HepG2 (cell line): Measurements from ENCODE around the gene SIDT1. TPM values are rescaled to one million over a fixed set of nuclear protein-coding genes. Genes with fewer than 3 reads are reported as not detected.

Experiments
- ATAC-seq: fragments of 200-7000 bp; cut with Tn5 transposase; 3 replicates; pipeline ENCODE4 v1.9.1; 2020; ENCODE audit warnings: mild to moderate bottlenecking, moderate library complexity
- BruUV-seq: library from RNA; stranded (reverse); fragments of 400-500 nt; replicated peaks from 2 replicates; lab custom pipeline; 2021; lab: Mats Ljungman, UMichigan
- CTCF ChIA-PET: fragments of 300-600 bp; formaldehyde crosslinking; extraction: SDS; loops from one replicate; lab custom pipeline; 2021; ENCODE audit warnings: low total read pairs, inconsistent platforms, low intra/inter-chr PET ratio; lab: Yijun Ruan, JAX
- POLR2A ChIA-PET: fragments of 350-600 bp; sonication (Branson Sonifier 250); formaldehyde crosslinking; loops from one replicate; lab custom pipeline; 2020; ENCODE audit warnings: antibody characterized with exemption, inconsistent platforms; lab: Yijun Ruan, JAX
- DNase-seq: peaks from one replicate; pipeline ENCODE4 v3.0.0-alpha.2; 2015; ENCODE audit warnings: low spot score
- FAIRE-seq: peaks from 3 replicates; lab custom pipeline; 2011; peaks lifted over from hg19 to GRCh38; lab: Jason Lieb, UNC
- H2AFZ ChIP-seq: one replicate; pipeline ENCODE4 v1.6.1; 2011; ENCODE audit warnings: low read length, inconsistent platforms
- H3K27ac ChIP-seq: fragments of 300-600 bp; 3 replicates; pipeline ENCODE4 v1.8.0; 2011; ENCODE audit warnings: mixed run types, mild to moderate bottlenecking, mixed read lengths, low read length, inconsistent platforms; ENCODE audit not compliant: insufficient read depth; ENCODE audit errors: extremely low read length
- H3K27me3 ChIP-seq, 2 experiments: fragments of 200-600 bp in 1 of 2; 2 replicates in 1 of 2; 3 replicates in 1 of 2; pipeline versions ENCODE4 v1.6.0 to v1.8.0; 2011; ENCODE audit warnings: low read length in 2 of 2, mild to moderate bottlenecking in 2 of 2, moderate library complexity in 2 of 2, inconsistent platforms in 1 of 2; ENCODE audit not compliant: insufficient read depth in 2 of 2, control insufficient read depth in 1 of 2
- H3K36me3 ChIP-seq, 2 experiments: fragments of 200-600 bp in 1 of 2; replicated peaks in 1 of 2; 2 replicates in 1 of 2; 3 replicates in 1 of 2; pipeline versions ENCODE4 v1.5.1 to v1.8.0; 2011; ENCODE audit warnings: low read length in 2 of 2, inconsistent platforms in 1 of 2; ENCODE audit not compliant: insufficient read depth in 2 of 2, control insufficient read depth in 1 of 2
- H3K4me1 ChIP-seq: 2 replicates; pipeline ENCODE4 v1.5.1; 2012; ENCODE audit warnings: low read length, inconsistent platforms; ENCODE audit not compliant: insufficient read depth
- H3K4me2 ChIP-seq: 2 replicates; pipeline ENCODE4 v1.6.0; 2011; ENCODE audit warnings: low read depth, low read length, inconsistent platforms
- H3K4me3 ChIP-seq, 3 experiments: fragments of 200-600 bp in 1 of 3; sonication (generic), shearing (Covaris generic) in 1 of 3; replicated peaks in 1 of 3; 2 replicates each; pipeline ENCODE4 v1.5.1; 2011 to 2016; ENCODE audit warnings: low read length in 3 of 3, inconsistent platforms in 2 of 3, low read depth in 2 of 3, mild to moderate bottlenecking in 2 of 3, control low read depth in 1 of 3, mixed read lengths in 1 of 3; ENCODE audit not compliant: insufficient read depth in 1 of 3
- H3K79me2 ChIP-seq: one replicate; pipeline ENCODE4 v1.6.1; 2011; ENCODE audit warnings: low read length, inconsistent platforms; ENCODE audit not compliant: insufficient read depth
- H3K9ac ChIP-seq: 2 replicates; pipeline ENCODE4 v1.6.0; 2011; ENCODE audit warnings: mild to moderate bottlenecking, low read depth, low read length, inconsistent platforms; ENCODE audit not compliant: insufficient read depth
- H3K9me3 ChIP-seq: 2 replicates; pipeline ENCODE4 v1.5.1; 2012; ENCODE audit warnings: mild to moderate bottlenecking, low read length
- H4K20me1 ChIP-seq: 2 replicates; pipeline ENCODE4 v1.6.0; 2011; ENCODE audit warnings: inconsistent platforms, mild to moderate bottlenecking, low read length, moderate library complexity; ENCODE audit not compliant: insufficient read depth
- HNRNPLL ChIP-seq: fragments of 200-400 bp; formaldehyde crosslinking; IDR thresholded peaks from 2 replicates; pipeline ENCODE4 v1.6.1; 2017; ENCODE audit warnings: mild to moderate bottlenecking, low read depth, low read length; ENCODE audit not compliant: poor library complexity, severe bottlenecking
- MTERF4 ChIP-seq: sonication (generic); formaldehyde crosslinking; IDR thresholded peaks from 2 replicates; pipeline ENCODE4 v1.8.0; 2023; ENCODE audit warnings: mild to moderate bottlenecking, missing genetic modification reagents
- NFRKB ChIP-seq: fragments of 450-650 bp; IDR thresholded peaks from 2 replicates; pipeline ENCODE4 v1.6.1; 2017
- NR2F1 ChIP-seq, 2 experiments: fragments of 450-650 bp in 1 of 2; formaldehyde crosslinking in 1 of 2; IDR thresholded peaks; 2 replicates each; pipeline versions ENCODE4 v1.5.0 to v1.6.1; 2016 to 2020; ENCODE audit warnings: mild to moderate bottlenecking in 1 of 2, missing compliant biosample characterization in 1 of 2, missing genetic modification reagents in 1 of 2, moderate library complexity in 1 of 2
- SP4 ChIP-seq: sonication (generic); formaldehyde crosslinking; IDR thresholded peaks from 2 replicates; pipeline ENCODE4 v1.8.1; 2023; ENCODE audit warnings: mild to moderate bottlenecking, missing genetic modification reagents
- ZKSCAN1 ChIP-seq: fragments of 150-350 bp; IDR thresholded peaks from 2 replicates; pipeline ENCODE4 v1.6.1; 2014; ENCODE audit warnings: low read length
- ZNF143 ChIP-seq: sonication (generic); formaldehyde crosslinking; IDR thresholded peaks from 2 replicates; pipeline ENCODE4 v1.4.0; 2020; ENCODE audit warnings: missing genetic modification reagents
- ZNF337 ChIP-seq: sonication (generic); formaldehyde crosslinking; IDR thresholded peaks from 2 replicates; pipeline ENCODE4 v1.5.1; 2020; ENCODE audit warnings: missing genetic modification reagents, low read depth, mild to moderate bottlenecking, borderline replicate concordance
- ZNF790 ChIP-seq: sonication (generic); formaldehyde crosslinking; IDR thresholded peaks from 2 replicates; pipeline ENCODE4 v1.8.0; 2022; ENCODE audit warnings: missing genetic modification reagents, mild to moderate bottlenecking, borderline replicate concordance
- WGBS: methylation state at CpG from one replicate; pipeline ENCODE4 v1.1.6; 2017; ENCODE audit warnings: low lambda C conversion rate; 5-methylcytosine and 5-hydroxymethylcytosine counted together
- in situ Hi-C: cut with HindIII; loops from 2 replicates; pipeline ENCODE4 v1.10.0; 2017; ENCODE audit warnings: low pct_unique_long_range_greater_than_20kb; ENCODE audit not compliant: extremely low pct_ligation_motif_present
- intact Hi-C: fragments of 100-400 bp; cut with micrococcal nuclease; formaldehyde crosslinking; loops from one replicate; pipeline ENCODE4 v1.10.0; 2022; ENCODE audit not compliant: unreplicated experiment
- polyA plus RNA-seq, 8 experiments: library from polyadenylated mRNA; depleted of rRNA in 3 of 8; stranded (reverse) in 7 of 8; unstranded in 1 of 8; fragments of >200 nt; fragmentation: Illumina TruSeq in 4 of 8; extraction: Trizol in 4 of 8; gene quantifications; 2 replicates each; pipeline versions ENCODE4 v1.2.1 to v1.2.3, GENCODE V29; 2011 to 2016; ENCODE audit warnings: low read depth in 4 of 8, missing spikeins in 1 of 8, mixed read lengths in 1 of 8; ENCODE audit not compliant: insufficient read depth in 1 of 8
- total RNA-seq, 5 experiments: library from RNA; depleted of rRNA; stranded (reverse); fragments of >200 nt; fragmentation: Illumina TruSeq; extraction: Trizol; gene quantifications; 2 replicates each; pipeline ENCODE4 v1.2.3, GENCODE V29; 2016; ENCODE audit warnings: low read depth in 1 of 5

Gene SIDT1
- total and polyA plus RNA-seq, 2 of the 13 experiments (the other 11 are each of a cell fraction or from before 2014, with no cell fraction given): 0.07 TPM

- no TSS peak for BruUV-seq
- 40% methylated on average over 8 of the region's 11 CpGs for WGBS
- no peaks in the 10 kb centered on the region for H3K36me3 ChIP-seq
- intact Hi-C loops (no loop called here), in situ Hi-C loops (no loop called here)
- no peaks in the 10 kb centered on the region for H3K9me3 ChIP-seq
- no peaks in the 10 kb centered on the region for H3K4me1 ChIP-seq
- ATAC-seq (no peak), FAIRE-seq (no peak), DNase-seq (no peak)
- no peak overlapping the region for H3K4me3 ChIP-seq
- no peak overlapping the region for H3K9ac ChIP-seq
- no peak overlapping the region for H3K27ac ChIP-seq
- no peak overlapping the region for H3K4me2 ChIP-seq
- peaks cover 0 to 25% of the 10 kb centered on the region in 2 experiments; a peak in 2 of 5 replicates for H3K27me3 ChIP-seq
- TF ChIP-seq HNRNPLL (no peak), ZNF790 (no peak), ZNF337 (CRISPR knock-in tag) (no peak), MTERF4 (CRISPR knock-in tag) (no peak), NR2F1 (CRISPR knock-in tag; IDR thresholded peaks at IDR 0.05) (no peak)
- CTCF ChIA-PET: no interaction called here
- H3K79me2 ChIP-seq: no peaks in the 10 kb centered on the region
- POLR2A ChIA-PET: no interaction called here
- no peaks in the 10 kb centered on the region for H4K20me1 ChIP-seq
- no peak overlapping the region for H2AFZ ChIP-seq
Measured at GRCh38 chr3:113602836-113603235, 70.5 kb downstream of the SIDT1 start.

GRCh38 chr3:113606539-113607218 is 74.3 kb downstream of the SIDT1 start:
- Histone ChIP-seq H4K20me1 (no peaks in the 10 kb centered on the region), H3K4me1 (no peaks in the 10 kb centered on the region), H3K4me2 (peak overlapping the region; percentile 18; the same call in 1 of the 2 replicates), H3K4me3 (no peak overlapping the region), H3K27ac (no peak overlapping the region), H3K36me3 (no peaks in the 10 kb centered on the region), H3K9me3 (no peaks in the 10 kb centered on the region), H3K9ac (no peak overlapping the region), H3K27me3 (peaks cover 0 to 30% of the 10 kb centered on the region in 2 experiments; a peak in 2 of 5 replicates), H3K79me2 (no peaks in the 10 kb centered on the region), H2AFZ (no peak overlapping the region)
- 13% methylated on average over 7 of the region's 8 CpGs for WGBS
- TF ChIP-seq ZNF143 (no peak), ZKSCAN1 (no peak), SP4 (CRISPR knock-in tag) (no peak), NFRKB (no peak)
- in situ Hi-C loops: no loop called here
- ChIA-PET POLR2A (no interaction called here), CTCF (no interaction called here)
- intact Hi-C loops: no loop called here
- no TSS peak for BruUV-seq
- ATAC-seq: peak; percentile 58
- DNase-seq: no peak
- no peak for FAIRE-seq
